Right renal cortex interstitium (tissue), 3 donors: Measurements from ENCODE around the gene C9orf43. TPM values are rescaled to one million over a fixed set of nuclear protein-coding genes. Genes with fewer than 3 reads are reported as not detected.

ENCODE experiments used
- DNase-seq, 3 donors: peaks; one replicate each; pipeline ENCODE4 v3.0.0-alpha.2; 2013; ENCODE audit warnings: low read depth in 3 of 3, low spot score in 2 of 3
- polyA plus RNA-seq, 3 donors: library from polyadenylated mRNA; unstranded; fragments of 120-200 nt; gene quantifications; one replicate each; pipeline ENCODE4 v1.2.1, GENCODE V29; 2013; ENCODE audit not compliant: insufficient read length in 3 of 3

Gene C9orf43
- polyA plus RNA-seq, 3 donors: 0.69 to 0.76 (median 0.75) TPM

- DNase-seq: no peak
Observed at GRCh38 chr9:113464286-113464660, 53.7 kb downstream of the C9orf43 start.

GRCh38 chr9:113465599-113466140, 55.1 kb downstream of the C9orf43 start:
- no peak for DNase-seq

GRCh38 chr9:113467183-113467582, 56.6 kb downstream of the C9orf43 start:
- DNase-seq: no peak

- DNase-seq: no peak
Observed at GRCh38 chr9:113468716-113469448, 58.3 kb downstream of the C9orf43 start.

GRCh38 chr9:113471143-113471542, 60.6 kb downstream of the C9orf43 start:
- no peak for DNase-seq

- DNase-seq: no peak
Observed at GRCh38 chr9:113471566-113471965, 61.0 kb downstream of the C9orf43 start.

- no peak for DNase-seq
Observed at GRCh38 chr9:113472199-113472598, 61.7 kb downstream of the C9orf43 start.

- no peak for DNase-seq
Observed at GRCh38 chr9:113474360-113475028, 63.9 kb downstream of the C9orf43 start.

GRCh38 chr9:113475031-113475430, 64.5 kb downstream of the C9orf43 start:
- no peak for DNase-seq

GRCh38 chr9:113475992-113476391, 65.4 kb downstream of the C9orf43 start:
- no peak for DNase-seq

- DNase-seq: no peak
Observed at GRCh38 chr9:113476511-113476916, 66.0 kb downstream of the C9orf43 start.

GRCh38 chr9:113477058-113477457, 66.5 kb downstream of the C9orf43 start:
- no peak for DNase-seq

- no peak for DNase-seq
Observed at GRCh38 chr9:113477661-113478060, 67.1 kb downstream of the C9orf43 start.

- no peak for DNase-seq
Observed at GRCh38 chr9:113479174-113479621, 68.7 kb downstream of the C9orf43 start.

Other genes with a start within 250 kb of the C9orf43 start
- gene FKBP15, start 189.5 kb upstream of the C9orf43 start, polyA plus RNA-seq: 10 to 100 TPM; 28.8 to 32.1 (median 29.4) TPM
- gene SLC31A1, start 189.2 kb upstream of the C9orf43 start, polyA plus RNA-seq: 10 to 100 TPM; 26.9 to 29.2 (median 26.9) TPM
- 10 to 100 TPM; 43.1 to 49.3 (median 43.8) TPM for gene CDC26, start 135.2 kb upstream of the C9orf43 start, polyA plus RNA-seq
- 10 to 100 TPM; 39.2 to 41.0 (median 39.3) TPM for gene PRPF4, start 135.1 kb upstream of the C9orf43 start, polyA plus RNA-seq
- 1 to 10 TPM; 5.2 to 6.6 (median 5.8) TPM for gene RNF183, start 107.4 kb upstream of the C9orf43 start, polyA plus RNA-seq
- gene WDR31, start 70.5 kb upstream of the C9orf43 start, polyA plus RNA-seq: 1 to 10 TPM; 7.2 to 7.9 (median 7.6) TPM
- 1 to 10 TPM; 7.3 to 9.7 (median 9.6) TPM for gene BSPRY, start 61.2 kb upstream of the C9orf43 start, polyA plus RNA-seq
- 10 to 100 TPM; 26.9 to 35.8 (median 28.8) TPM for gene HDHD3, start 33.8 kb upstream of the C9orf43 start, polyA plus RNA-seq
- 10 to 100 TPM; 40.1 to 43.8 (median 41.3) TPM for gene ALAD, start 9.5 kb upstream of the C9orf43 start, polyA plus RNA-seq
- gene POLE3, start 72 bp upstream of the C9orf43 start, polyA plus RNA-seq: 10 to 100 TPM; 67.7 to 75.6 (median 69.5) TPM
- gene RGS3, start 53.0 kb downstream of the C9orf43 start, polyA plus RNA-seq: 10 to 100 TPM; 45.1 to 47.4 (median 47.2) TPM